Measurements from ENCODE around the gene KAT5.
"Not testable (repeated sequence)": the region's sequence is repeated elsewhere in the genome, so short reads cannot be mapped to it uniquely, and the experiment has no call there.

Gene KAT5

DNA sequence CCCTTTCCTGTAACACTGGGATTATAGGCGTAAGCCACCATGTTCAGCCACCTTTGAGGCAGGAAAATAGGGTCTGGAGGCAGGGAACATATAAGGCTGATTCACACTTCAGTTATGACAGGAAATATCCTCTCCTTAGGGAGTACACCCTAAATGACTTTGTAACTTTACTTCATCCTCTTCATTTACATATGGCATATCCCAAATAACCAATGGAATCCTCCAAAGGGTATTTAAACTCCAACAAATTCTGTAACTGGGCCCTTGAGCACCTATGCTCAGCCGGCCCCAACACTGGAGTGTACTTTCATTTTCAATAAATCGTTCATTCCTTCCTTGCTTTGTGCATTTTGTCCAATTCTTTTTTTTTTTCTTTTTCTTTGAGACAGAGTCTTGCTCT lies 1.6 kb upstream of the KAT5 start:
- no peak for DNase-seq

DNA sequence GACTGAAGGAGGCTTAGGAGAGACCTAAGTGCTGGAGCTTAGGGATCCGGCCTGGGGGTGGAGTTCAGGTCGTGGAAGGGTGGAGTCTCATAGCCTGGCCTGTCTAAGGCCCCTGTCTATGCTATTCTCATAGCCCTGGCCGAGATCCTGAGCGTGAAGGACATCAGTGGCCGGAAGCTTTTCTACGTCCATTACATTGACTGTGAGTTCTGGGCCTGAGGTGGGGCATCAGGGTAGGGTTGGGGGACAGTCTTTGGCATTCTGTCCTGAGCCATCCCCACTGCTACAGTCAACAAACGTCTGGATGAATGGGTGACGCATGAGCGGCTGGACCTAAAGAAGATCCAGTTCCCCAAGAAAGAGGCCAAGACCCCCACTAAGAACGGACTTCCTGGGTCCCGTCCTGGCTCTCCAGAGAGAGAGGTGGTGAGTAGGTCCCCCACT lies 603 bp downstream of the KAT5 start:
- no peak for DNase-seq

DNA sequence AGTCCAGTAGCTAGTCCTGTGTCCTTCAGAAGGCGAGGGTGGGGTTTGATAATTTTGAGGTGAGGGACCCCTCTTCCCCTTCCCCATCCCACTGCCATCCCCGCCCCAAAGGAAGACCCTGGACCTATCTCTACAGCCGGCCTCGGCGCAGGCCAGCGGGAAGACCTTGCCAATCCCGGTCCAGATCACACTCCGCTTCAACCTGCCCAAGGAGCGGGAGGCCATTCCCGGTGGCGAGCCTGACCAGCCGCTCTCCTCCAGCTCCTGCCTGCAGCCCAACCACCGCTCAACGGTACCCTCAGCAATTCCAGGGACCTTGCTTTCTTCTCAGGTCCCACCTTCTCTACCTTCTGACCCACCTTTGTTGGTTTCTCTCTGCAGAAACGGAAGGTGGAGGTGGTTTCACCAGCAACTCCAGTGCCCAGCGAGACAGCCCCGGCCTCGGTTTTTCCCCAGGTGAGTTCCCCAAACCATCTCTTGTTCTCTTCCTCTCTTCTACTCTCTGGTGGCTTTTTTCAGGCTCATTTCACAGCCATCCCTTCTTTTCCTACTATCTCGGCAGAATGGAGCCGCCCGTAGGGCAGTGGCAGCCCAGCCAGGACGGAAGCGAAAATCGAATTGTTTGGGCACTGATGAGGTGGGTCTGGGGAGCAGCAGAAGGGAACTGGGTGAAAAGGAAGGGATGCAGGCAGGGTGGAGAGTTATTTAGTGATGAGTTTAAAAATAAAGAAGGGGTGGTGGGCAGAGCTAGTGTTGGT lies 1.3 kb downstream of the KAT5 start:
- no peak for DNase-seq

DNA sequence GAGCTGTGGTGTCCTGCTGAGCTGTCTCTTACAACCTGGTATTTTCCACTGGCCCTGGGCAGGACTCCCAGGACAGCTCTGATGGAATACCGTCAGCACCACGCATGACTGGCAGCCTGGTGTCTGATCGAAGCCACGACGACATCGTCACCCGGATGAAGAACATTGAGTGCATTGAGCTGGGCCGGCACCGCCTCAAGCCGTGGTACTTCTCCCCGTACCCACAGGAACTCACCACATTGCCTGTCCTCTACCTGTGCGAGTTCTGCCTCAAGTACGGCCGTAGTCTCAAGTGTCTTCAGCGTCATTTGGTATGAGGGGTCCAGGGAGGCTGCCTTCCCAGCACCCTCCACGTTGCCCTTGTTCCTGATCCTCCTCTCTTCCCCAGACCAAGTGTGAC lies 2.4 kb downstream of the KAT5 start:
- DNase-seq, result no peak

DNA sequence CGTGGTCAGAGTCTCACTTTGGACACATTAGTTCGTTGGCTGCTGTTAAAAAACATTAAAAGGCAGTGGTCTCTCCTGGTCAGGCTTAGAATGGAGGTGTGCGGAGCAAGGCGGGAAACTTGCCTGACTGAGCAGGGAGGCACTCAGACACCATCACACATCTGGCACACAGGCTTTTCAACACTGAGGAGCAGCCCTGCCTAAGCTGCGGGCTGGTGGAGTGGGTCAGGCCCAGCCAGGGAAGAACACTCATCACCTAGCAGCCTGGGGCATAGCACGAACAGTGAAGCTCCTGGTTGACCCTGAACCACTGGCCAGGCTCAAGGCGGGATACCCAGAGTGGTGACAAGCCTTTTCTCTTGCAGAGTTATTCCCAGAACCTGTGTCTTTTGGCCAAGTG lies 4.2 kb downstream of the KAT5 start:
- no peak for DNase-seq

DNA sequence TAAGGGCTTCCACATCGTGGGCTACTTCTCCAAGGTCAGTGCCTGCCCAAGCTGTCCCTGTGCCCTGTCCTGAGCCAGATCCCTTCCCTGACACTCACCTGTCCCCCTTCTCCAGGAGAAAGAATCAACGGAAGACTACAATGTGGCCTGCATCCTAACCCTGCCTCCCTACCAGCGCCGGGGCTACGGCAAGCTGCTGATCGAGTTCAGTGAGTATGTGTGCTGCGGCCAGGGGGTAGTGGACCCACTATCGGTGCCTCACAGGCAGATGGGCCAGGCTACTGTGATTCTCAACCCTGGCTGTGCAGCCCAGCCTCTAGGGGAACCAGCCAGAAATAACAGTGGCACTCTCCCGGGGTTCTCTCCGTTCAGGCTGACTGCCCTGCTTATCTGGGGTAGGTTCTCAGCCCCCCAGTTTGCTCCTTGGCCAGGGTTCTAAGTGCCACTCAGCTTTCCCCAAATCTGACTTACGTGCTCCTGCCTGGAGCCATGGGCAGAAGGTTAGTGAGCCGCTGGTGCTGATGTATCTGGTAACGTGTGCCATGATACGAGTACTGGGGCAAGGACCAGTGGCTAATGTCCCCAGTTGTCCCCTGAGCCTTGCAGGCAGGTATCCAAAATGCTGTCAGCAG lies 4.8 kb downstream of the KAT5 start:
- DNase-seq, result no peak

DNA sequence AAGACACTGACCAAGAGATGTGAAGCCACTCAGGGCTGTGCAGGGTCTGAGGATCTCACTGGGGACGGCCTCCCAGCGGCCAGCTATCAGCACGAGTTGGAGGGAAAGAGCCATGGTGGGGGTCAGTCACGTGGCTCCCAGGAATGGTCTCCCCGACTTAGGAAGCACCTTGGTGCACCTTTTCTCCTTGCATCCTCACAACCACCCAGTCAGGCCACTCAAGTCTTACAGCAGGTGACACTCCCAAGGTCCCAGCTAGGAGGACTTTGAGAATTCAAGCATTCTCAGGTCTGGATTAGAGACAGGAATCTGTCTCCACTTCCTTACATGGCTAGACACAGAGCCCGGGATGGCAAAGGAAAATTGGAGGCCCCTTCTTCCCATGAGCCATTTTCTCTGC lies 5.9 kb downstream of the KAT5 start:
- DNase-seq, result no peak

DNA sequence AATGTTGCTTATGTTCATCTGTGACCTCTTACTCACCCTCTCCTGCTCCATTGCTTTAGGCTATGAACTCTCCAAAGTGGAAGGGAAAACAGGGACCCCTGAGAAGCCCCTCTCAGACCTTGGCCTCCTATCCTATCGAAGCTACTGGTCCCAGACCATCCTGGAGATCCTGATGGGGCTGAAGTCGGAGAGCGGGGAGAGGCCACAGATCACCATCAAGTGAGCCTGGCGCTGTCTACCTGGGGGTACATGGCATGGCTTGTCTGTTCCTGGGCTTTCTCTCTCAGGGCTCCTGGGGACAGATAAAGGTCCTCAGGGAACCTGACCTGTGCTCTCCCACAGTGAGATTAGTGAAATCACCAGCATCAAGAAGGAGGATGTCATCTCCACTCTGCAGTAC lies 6.5 kb downstream of the KAT5 start:
- DNase-seq, result no peak

DNA sequence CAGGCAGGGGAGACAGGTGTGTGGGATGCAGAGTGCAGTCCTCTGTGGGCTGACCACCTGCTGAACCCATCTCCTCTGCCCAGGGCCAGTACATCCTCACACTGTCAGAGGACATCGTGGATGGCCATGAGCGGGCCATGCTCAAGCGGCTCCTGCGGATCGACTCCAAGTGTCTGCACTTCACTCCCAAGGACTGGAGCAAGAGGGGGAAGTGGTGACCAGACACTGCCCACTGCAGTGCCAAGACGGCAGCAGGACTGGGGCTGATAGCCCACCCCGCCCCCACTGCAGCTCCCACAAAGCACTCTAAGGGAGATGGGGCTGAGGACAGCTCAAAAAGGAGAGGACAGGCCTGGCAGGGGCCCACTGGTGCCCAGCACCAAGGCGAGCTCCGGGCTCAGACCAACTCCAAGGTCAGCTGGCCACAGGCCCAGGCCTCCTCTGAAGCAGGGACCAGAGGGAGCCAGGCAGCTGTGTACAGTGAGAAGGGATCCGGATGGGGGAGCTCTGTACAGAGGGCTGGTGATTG lies 7.0 kb downstream of the KAT5 start:
- no peak for DNase-seq

DNA sequence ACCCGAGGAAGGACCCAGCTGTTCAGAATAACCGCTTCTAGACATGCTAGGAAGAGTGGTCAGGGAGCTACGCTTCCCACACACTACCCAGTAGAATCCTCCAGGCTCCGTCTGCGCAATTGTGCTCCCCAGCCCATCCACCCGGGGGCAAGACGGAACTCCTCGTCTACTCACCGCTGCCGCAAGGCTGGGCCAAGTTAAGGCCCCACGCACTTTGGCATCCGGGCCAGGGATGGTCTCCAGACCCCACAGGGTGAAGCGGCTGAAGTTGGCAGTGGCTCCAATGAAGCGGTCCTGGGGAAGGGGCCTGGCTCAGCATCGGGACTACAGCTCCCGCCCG lies 7.8 kb downstream of the KAT5 start:
- DNase-seq, result no peak

DNA sequence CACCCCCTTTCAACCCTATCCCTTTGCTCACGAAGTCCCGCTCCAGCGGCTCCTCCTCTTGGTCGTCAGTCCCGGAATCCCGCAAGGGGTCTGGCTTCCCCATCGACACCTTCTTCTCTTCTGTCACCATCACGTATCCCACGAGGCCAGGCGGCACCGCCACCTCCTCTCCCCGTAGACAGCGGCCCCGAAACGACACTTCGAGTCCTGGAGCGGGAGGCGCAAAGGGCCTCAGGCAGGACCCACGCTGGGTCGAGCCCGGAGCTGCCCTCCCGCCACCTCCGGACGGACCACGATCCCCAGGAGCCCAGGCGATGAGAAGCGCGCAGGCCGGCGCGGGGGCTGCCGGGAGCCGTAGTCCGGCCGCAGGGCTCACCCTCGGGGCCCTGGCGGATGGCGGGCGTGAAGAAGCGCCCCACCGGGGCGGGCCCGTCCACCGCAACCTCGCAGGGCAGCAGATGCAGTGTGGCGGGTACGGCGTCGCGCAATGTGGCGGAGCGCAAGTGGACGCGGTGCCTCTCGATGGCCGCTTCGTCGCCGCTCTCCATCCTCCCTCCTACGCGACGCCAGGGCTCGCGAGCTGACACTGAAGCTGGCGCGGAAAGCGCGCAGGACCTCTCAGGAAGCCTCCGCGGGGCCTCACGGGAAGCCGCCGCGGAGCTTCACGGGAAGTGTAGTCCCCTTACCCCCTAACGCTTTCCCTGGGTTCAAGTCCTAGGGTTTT lies 8.3 kb downstream of the KAT5 start, which contains the start of gene RNASEH2C:
Gene RNASEH2C (minus strand): TSS at position 588 of the 724 bp plus-strand sequence. CDS start 40 bp downstream, at position 548.
- DNase-seq, result peak; percentile 31

DNA sequence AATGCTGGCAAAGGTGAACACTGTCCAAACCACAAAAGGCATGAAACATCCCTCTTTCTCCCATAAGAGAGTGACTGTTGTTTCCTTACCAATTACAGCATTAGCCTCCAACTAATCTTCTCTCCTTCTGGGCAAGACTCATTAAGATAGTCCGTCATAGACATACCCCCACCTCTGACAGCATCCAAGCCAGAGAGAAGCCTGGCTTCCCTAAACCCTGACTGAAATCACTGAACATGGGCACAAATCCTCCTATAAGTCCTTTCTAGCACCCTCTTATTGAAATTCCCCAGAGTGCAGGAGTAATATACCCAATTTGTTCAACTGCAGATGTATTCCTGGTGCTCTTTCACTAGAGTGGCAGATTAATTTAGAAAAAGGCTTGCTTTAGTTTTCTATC lies 10.2 kb downstream of the KAT5 start:
- no peak for DNase-seq

DNA sequence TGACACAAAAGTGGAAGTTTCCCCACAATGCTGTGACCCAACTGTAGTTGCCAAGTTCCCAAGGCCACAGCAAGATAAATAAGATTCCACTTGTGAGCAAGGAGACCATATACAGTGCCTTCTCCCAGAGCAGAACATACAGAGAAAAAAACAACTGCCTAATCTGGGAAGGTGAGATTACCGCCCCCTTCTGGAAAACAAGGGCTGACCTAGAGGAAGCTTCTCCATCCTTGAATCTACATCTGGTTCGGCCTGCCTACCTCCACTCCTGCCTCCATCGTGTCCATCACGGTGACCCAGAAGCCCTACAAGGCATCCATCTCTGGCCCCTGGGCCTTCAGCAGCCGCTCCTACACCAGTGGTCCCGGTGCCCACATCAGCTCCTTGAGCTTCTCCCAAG lies 14.6 kb downstream of the KAT5 start:
- DNase-seq, result no peak

DNA sequence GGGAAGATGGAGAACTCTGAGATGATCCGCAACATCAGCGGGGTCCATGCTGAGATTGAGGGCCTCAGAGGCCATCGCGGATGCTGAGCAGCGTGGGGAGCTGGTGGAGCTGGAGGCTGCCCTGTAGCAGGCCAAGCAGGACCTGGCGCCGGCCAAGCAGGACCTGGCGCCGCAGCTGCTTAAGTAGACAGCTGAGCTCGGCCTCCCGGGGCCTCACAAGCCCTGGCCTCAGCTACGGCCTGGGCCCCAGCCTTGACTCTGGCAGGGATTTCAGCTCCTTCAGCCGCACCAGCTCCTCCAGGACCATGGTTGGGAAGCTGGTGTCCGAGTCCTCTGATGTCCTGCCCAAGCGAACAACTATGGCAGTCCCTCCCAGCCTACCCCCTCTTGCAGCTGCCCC lies 15.8 kb downstream of the KAT5 start:
- DNase-seq, result no peak

DNA sequence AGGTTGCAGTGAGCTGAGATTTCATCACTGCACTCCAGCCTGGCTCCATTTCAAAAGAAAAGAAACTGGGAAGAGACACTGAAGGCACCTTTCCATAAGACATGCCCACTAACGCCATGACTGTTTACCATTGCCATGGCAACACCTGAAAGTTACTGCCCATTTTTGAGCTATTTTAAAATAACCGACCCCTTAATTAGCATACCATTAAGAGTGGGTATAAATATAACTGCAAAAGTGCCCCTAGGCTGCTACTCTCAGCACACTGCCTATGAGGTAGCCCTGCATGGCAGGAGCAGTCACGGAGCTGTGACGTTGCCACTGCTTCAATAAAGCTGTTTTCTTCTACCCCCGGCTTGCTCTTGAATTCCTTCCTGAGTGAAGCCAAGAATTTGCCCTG lies 18.4 kb downstream of the KAT5 start:
- DNase-seq, result no peak

DNA sequence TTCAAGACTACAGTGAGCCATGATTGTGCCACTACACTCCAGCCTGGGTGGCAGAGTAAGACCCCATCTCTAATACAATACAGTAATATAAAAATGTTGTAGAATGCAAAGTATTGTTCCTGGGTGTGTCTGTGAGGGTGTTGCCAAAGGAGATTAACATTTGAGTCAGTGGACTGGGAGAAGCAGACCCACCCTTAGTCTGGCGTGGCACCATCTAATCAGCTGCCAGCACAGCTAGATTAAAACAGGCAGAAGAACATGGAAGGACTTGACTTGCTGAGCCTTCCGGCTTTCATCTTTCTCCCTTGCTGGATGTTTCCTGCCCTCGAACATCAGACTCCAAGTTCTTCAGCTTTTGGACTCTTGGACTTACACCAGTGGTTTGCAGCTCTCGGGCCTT lies 23.1 kb downstream of the KAT5 start:
- not testable (repeated sequence) for DNase-seq

DNA sequence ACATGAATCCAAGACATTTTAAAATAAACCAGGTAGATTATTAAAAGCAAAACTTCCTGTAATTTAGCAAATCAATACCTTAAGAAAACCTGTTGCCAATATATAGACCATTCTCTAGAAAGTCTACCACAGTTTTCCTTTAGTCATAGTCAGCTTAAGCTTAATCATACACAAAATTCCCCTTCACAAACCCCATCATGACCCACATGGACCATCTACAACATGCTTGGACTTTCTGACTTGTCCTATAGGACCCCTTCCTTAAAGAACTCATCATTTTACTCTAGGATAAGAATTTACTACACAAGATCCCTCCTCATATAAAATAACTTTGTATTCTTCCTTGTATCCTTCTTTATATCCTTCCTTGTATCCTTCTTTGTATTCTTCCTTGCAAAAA lies 24.8 kb downstream of the KAT5 start:
- DNase-seq, result no peak

DNA sequence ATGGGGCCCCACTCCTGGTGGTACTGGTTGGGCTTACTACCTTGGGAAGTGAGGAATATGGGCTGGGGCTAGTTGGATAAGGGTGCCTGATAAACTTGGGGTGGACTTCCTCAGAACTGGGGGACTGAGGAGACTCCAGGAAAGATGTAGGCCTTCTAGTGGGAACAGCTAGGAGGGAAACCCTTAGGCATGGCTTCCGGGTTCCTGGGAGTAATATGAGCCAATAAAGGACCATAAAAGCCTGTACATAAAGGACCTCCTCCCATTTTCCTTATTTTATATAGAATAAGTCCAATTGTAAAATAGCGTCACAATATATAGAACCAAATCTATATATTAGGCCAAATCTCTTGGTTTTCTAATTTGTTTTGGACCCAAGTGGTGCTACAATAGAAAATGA lies 27.0 kb downstream of the KAT5 start:
- DNase-seq, result no peak

DNA sequence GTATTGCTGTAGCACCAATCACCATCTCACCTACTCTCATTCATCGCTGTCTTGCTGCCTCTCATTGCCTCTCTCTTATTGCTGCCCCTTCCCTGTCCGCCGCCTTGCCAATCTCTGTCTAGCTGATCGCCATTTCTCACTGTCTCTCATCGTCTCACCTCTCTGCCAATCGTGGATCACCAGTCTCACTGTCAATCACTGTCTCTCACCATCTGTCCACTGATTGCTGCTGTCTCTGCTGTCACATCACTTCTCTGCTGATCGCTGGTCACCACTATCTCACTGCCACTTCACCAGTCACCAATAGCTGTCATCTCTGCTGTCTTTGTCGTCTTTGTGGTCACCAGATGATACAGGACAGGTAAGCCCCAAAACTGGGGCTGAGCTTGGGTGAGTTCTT lies 29.1 kb downstream of the KAT5 start:
- no peak for DNase-seq

DNA sequence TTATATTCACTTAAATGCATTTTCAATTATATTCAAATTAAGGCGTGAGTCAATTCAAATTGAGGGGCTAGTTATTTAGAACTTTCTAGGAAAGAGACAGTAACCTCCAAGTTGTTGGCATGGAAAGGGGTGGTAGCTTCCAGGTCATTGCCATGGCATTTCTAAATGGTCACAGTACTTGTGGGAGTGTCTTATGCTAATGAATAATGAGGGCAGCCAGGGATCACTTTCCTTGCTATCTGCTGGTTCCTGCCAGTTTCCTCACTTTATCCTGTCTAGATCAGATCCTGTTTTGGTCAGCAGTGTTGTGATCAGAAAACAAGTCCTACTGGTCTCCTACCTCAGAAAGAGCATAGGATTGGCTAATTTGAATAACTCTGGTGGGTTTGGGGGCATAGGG lies 30.3 kb downstream of the KAT5 start:
- no peak for DNase-seq

DNA sequence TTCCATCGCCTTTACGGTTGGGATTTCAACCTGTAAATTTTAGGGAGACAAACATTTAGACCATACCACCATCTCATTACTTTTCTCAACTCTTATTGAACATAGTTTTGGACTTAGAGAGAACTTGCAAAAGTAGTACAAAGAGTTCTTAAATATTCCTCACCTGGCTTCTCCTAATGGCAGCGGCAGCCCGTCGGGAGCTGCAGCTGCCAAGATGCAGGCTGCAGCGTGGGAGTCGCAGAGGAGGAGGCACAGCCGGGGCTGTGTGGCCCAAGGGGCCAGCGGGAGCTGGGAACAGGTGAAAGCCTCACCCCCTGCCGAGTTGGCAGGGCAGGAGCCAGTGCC lies 31.6 kb downstream of the KAT5 start:
- DNase-seq, result no peak

DNA sequence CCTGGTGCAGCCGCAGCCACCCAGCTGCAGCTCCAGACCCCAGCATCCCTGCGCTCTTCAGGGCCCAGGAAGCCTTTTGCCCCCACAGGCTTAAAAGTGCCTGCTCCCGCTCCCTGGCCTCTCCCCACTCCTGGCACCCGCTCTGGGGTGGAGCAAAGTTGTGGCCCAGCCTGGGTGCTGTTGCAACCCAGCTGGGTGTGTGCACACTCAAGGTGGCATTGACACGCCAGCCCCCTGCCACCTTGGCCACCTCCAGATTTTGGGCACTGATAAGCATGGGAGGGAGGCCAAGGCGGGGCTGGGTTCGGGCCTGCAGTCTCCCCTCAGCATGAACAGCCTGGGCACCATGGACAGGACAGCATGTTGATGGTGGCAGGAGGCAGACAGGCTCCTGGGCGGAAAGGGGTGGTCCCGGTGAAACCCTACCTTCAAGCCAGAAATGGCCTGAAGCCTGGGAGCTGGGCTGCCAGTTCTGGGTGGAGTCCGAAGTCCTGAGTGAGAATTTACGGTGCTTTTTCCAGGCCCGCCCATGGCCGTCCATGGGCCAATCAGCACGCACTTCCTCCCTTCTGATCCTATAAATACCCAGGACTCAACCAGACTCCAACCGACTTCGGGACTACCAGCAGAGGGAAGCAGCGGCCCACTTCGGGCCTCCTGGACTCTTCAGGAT lies 32.1 kb downstream of the KAT5 start:
- no peak for DNase-seq

DNA sequence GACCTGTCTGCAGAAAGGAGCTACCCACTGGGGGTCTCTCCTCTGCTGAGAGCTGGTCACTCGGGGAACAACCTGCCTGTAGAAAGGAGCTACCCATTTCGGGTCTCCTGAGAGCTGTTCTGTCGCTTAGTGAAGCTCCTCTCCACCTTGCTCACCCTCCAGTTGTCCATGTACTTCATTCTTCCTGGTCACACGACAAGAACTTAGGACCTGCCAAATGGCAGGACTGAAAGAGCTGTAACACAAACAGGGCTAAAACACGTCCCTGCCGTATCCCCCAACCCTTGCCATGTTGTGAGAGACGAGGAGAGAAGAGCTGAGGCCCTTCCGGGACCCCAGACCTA lies 32.6 kb downstream of the KAT5 start:
- no peak for DNase-seq

DNA sequence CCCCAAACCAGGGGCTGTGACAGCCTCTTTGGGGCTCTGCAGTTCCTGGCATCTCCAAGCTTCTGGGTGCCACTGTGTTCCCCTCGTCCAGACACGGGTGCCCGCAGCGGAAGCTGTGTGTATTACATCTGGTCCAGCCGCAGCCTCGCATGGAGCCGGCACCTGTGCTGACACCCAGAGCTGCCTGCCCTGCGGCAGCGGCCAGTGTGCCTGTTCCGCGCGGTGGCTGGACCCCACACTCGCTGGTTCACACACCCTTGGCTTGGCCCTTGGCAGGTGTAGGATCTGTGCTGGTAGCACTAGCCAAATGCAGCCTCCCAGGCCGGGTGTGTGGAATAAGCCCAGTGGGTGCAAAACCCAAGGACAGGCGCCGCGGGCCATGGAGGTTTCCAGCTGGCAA lies 33.0 kb downstream of the KAT5 start:
- DNase-seq, result no peak
